Osteocyte (in vitro differentiated cells): ENCODE results near the gene ADAMTS2. TPM values are rescaled to one million over a fixed set of nuclear protein-coding genes. Genes with fewer than 3 reads are reported as not detected.

Experiments
- DNase-seq: peaks from one replicate; pipeline ENCODE4 v3.0.0; 2021; ENCODE audit warnings: mixed read lengths; ENCODE audit not compliant: unreplicated experiment; ENCODE audit errors: extremely low spot score
- H3K27ac Mint-ChIP-seq: one replicate; pipeline ENCODE4 v1.8.0; 2021; ENCODE audit warnings: mild to moderate bottlenecking, mixed read lengths; ENCODE audit not compliant: unreplicated experiment
- H3K27me3 Mint-ChIP-seq: one replicate; pipeline ENCODE4 v1.8.0; 2021; ENCODE audit warnings: mixed read lengths; ENCODE audit not compliant: unreplicated experiment
- H3K36me3 Mint-ChIP-seq: one replicate; pipeline ENCODE4 v1.8.0; 2021; ENCODE audit warnings: mixed read lengths; ENCODE audit not compliant: unreplicated experiment
- H3K4me1 Mint-ChIP-seq: one replicate; pipeline ENCODE4 v1.8.0; 2021; ENCODE audit warnings: mixed read lengths; ENCODE audit not compliant: unreplicated experiment
- H3K4me3 Mint-ChIP-seq: one replicate; pipeline ENCODE4 v1.8.0; 2021; ENCODE audit warnings: mild to moderate bottlenecking, moderate library complexity, mixed read lengths; ENCODE audit not compliant: unreplicated experiment
- H3K9me3 Mint-ChIP-seq: one replicate; pipeline ENCODE4 v1.8.0; 2021; ENCODE audit warnings: mixed read lengths; ENCODE audit not compliant: unreplicated experiment
- total RNA-seq: library from RNA; stranded (reverse); gene quantifications from 2 replicates; pipeline ENCODE4 v1.2.1, GENCODE V29; 2021
- TF ChIP-seq, protein P1 (sequence below): fragments of 200-600 bp; sonication (generic); IDR thresholded peaks from 2 replicates; pipeline ENCODE4 v1.5.0; 2021; ENCODE audit warnings: antibody characterized with exemption, mild to moderate bottlenecking, moderate library complexity

The ADAMTS2 gene
- total RNA-seq, 1 donor from 2014 or later = 12.2 TPM

DNA sequence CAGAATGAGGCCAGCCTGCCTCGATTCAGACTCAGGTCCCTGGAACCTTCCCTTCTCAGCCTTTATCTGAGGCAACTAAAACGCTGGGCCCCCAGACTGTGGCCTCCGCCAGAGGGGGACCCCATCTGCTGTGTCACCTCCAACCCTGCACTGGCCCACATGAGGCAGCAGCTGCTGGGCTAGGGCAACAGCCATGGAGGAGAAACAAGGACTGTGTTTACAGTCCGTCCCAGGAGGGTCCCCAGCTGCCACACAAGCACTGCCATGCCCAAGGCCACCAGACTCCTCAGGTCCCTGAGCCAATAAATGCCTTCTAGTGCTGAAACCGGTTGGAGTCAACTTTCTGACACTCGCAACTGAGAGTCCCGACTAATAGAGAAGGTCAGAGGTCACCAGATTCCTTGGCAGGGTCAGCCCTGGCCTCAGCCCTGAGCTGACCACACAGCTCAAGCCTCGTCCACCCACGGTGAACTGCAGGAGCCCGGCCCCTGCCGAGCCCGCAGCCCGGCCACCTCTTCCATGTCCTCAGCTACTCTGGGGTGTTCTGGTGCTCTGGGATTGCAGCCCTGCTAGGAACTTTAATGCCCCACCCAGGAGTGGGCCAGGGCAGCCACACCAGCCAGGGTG lies 208.1 kb downstream of the ADAMTS2 start:
- Mint-ChIP-seq H3K36me3 (no peaks in the 10 kb centered on the region), H3K27me3 (no peaks in the 10 kb centered on the region), H3K4me3 (no peak overlapping the region), H3K4me1 (no peaks in the 10 kb centered on the region), H3K27ac (no peak overlapping the region), H3K9me3 (peaks cover 13% of the 10 kb centered on the region)
- DNase-seq = no peak
- TF ChIP-seq, protein P1, sequence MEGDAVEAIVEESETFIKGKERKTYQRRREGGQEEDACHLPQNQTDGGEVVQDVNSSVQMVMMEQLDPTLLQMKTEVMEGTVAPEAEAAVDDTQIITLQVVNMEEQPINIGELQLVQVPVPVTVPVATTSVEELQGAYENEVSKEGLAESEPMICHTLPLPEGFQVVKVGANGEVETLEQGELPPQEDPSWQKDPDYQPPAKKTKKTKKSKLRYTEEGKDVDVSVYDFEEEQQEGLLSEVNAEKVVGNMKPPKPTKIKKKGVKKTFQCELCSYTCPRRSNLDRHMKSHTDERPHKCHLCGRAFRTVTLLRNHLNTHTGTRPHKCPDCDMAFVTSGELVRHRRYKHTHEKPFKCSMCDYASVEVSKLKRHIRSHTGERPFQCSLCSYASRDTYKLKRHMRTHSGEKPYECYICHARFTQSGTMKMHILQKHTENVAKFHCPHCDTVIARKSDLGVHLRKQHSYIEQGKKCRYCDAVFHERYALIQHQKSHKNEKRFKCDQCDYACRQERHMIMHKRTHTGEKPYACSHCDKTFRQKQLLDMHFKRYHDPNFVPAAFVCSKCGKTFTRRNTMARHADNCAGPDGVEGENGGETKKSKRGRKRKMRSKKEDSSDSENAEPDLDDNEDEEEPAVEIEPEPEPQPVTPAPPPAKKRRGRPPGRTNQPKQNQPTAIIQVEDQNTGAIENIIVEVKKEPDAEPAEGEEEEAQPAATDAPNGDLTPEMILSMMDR = no peak

- H3K27ac Mint-ChIP-seq = no peak overlapping the region
- no peaks in the 10 kb centered on the region for H3K36me3 Mint-ChIP-seq
- H3K4me3 Mint-ChIP-seq = no peak overlapping the region
- H3K4me1 Mint-ChIP-seq = no peaks in the 10 kb centered on the region
- peaks cover 13% of the 10 kb centered on the region for H3K9me3 Mint-ChIP-seq
- TF ChIP-seq, protein P1 = no peak
- H3K27me3 Mint-ChIP-seq = no peaks in the 10 kb centered on the region
- no peak for DNase-seq
Measured at GRCh38 chr5:179135441-179136215, 209.6 kb downstream of the ADAMTS2 start.

DNA sequence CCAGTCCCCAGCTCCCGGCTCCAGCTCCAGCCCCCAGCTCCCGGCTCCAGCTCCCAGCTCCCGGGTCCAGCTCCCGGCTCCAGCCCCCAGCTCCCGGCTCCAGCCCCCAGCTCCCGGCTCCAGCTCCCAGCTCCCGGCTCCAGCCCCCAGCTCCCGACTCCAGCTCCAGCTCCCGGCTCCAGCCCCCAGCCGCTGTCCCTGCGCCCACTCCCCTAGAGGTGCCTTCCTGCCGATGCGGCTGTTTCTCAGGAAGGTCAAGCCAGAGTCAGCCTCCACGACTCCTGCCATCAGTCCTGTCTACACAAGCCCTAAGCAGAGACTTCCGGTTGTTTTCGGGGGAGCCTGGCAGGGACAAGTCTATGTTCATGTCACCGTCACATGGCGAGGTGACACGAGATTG lies 210.3 kb downstream of the ADAMTS2 start:
- TF ChIP-seq, protein P1 = no peak
- Mint-ChIP-seq H3K4me3 (no peak overlapping the region), H3K36me3 (no peaks in the 10 kb centered on the region), H3K4me1 (no peaks in the 10 kb centered on the region), H3K9me3 (peaks cover 8% of the 10 kb centered on the region), H3K27ac (no peak overlapping the region), H3K27me3 (no peaks in the 10 kb centered on the region)
- DNase-seq = no peak

DNA sequence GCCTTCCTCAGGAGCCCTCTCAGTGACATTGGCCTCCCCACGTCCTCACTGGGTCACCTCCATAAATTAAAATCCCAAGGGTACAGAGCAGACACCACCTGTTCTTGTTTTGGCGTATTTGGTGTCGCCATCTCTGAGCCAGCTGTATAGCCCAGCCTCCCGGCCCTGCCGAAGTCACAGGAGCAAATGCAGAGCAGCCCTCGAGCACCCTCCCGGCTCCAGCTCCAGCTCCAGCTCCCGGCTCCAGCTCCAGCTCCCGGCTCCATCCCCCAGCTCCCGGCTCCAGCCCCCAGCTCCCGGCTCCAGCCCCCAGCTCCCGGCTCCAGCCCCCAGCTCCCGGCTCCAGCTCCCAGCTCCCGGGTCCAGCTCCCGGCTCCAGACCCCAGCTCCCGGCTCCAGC lies 210.8 kb downstream of the ADAMTS2 start:
- no peaks in the 10 kb centered on the region for H3K4me1 Mint-ChIP-seq
- no peaks in the 10 kb centered on the region for H3K27me3 Mint-ChIP-seq
- peaks cover 8% of the 10 kb centered on the region for H3K9me3 Mint-ChIP-seq
- H3K4me3 Mint-ChIP-seq = no peak overlapping the region
- no peak overlapping the region for H3K27ac Mint-ChIP-seq
- DNase-seq = no peak
- TF ChIP-seq, protein P1 = no peak
- no peaks in the 10 kb centered on the region for H3K36me3 Mint-ChIP-seq

- Mint-ChIP-seq H3K27ac (no peak overlapping the region), H3K9me3 (peaks cover 11% of the 10 kb centered on the region), H3K36me3 (peaks cover 4% of the 10 kb centered on the region), H3K4me1 (no peaks in the 10 kb centered on the region), H3K4me3 (no peak overlapping the region), H3K27me3 (no peaks in the 10 kb centered on the region)
- DNase-seq = no peak
- TF ChIP-seq, protein P1 = no peak
Measured at GRCh38 chr5:179132586-179133355, 212.5 kb downstream of the ADAMTS2 start.
